Medulla oblongata (tissue), 1 donor: ENCODE data around the gene ZNF888.
A peak's percentile ranks its signal among the peaks of the same experiment; 100 is the strongest.
"Not testable (repeated sequence)": the region's sequence is repeated elsewhere in the genome, so short reads cannot be mapped to it uniquely, and the experiment has no call there.

ENCODE experiments used
- DNase-seq: peaks from one replicate; pipeline ENCODE4 v3.0.0-alpha.2; 2015; ENCODE audit errors: extremely low spot score

Gene ZNF888

DNA sequence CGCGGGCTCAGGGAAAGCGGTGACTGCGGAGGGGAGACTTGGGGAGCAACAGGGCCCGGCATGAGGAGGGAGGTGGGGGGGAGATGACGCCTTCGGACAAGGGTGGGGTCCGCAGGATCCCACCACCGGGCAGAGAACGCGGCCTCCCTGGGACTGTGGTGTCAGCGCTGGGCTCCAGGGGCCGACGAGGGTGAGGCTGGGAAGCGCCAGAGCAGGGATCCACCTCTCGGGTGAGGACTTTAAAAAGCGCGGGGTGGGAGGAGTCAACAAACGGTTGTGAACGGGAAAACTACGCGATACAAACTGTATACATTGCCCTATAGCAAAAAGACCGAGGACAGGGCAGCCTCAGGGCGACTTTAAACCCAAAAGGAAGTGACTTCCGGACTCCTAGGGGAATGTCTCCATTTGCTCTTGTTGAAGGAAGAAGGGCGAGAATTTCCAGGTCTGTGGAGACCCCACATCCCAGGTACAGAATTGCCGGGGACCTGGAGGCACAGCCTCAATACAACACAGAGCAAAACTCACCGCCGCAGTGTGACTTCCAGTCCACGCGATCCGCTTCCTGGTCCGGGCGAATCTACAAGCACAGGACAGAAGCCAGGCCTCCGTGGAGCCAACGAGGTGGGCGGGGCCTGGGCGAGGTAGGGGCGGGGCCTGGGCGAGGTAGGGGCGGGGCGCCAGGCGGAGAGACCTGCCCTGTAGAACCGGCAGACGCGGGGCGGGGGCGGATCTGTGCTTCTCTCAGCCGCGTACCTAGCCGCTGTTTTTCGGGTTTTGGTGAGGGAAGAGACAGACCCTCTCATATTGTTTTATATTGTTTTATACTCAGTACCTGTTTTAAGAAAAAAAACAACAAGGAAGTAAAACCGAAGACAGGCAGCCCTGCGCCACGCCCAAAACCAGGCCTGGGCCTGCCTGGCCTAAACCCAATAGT is at the start of gene ZNF888:
Gene ZNF888 (minus strand): TSS at position 588 of the 937 bp plus-strand sequence. CDS start 5,555 bp downstream, outside the sequence.
- peak; percentile 69 for DNase-seq

- no peak for DNase-seq
These were observed 44.5 kb upstream of the ZNF888 start for GRCh38 chr19:52967772-52968171.

DNA sequence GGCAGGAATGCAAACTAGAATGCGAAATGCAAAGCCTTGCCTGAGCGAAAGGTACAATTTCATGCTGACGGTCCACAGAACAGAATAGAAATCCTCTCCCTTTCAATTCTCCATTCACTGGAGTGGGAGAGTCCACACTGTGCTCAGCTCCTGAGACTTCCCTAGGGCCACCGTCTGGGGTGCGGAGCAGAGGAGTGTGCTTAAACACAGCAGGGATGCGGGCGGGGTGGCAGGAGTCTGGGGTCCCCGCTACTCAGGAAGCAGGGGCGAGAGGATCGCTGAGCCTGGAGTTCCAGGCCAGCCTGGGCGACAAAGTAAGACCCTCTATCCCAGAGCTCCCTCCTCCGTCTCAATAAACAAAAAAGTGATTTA is 40.0 kb upstream of the ZNF888 start:
- peak; percentile 20 for DNase-seq

DNA sequence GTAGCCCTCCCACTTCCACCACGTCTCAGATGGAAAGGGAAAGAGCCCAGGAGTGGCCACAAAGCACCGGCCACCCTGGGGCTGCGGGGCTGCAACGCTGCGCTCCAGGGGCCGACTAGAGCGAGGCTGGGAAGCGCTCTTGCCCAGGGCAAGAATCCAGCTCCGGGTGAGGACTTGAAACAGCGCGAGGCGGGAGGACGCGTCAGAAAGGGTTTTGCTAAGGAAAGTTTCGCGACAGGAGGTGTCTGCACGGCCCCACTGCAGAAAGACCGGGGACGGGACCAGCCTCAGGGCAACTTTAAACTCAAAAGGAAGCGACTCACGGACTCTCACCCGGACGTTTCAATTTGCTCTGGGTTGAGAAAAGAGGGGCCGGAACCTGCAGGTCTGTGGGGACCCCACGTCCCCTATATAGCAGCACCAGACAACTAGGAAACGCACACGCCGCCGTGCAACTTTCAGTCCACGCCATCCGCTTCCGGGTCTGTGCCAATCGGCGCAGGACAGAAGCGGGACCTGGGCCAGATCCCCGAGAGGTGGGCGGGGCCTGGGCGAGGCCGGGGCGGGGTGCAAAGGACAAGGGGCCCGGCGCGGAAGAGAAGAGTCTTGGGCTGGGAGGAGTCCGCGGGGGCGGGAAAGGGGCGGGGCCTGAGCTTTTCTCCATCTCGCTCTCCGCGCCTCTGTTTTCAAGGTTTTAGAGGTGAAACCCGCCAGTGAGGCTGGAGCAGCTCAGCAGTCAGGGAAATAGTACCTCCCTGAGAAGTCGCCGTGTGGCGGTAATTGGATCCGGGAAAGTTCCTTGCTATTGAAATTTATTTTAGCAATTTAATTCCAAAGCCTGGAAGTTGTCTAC is 39.4 kb upstream of the ZNF888 start, which contains the start of gene ZNF816:
Gene ZNF816 (minus strand): TSS at position 488 of the 853 bp plus-strand sequence. CDS start 6,792 bp downstream, outside the sequence.
- DNase-seq, result peak; percentile 92

DNA sequence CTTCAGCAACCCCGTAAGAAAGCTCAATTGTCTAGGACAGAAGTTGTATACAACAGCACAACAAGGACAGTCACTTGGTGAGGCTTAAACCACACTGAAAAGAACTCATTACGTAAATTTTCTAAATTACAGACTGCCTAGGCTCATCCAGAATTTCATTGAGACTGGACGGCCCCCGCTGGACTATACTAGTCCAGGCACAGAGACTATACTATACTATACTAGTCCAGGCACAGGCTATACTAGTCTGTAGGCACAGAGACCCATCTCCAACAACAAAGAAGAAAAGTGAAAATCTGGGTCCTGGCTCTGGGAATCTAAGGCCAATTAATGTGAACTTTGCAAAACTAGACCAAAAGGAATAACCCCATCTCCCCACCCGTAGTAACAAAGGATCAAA is 38.8 kb upstream of the ZNF888 start:
- DNase-seq, result no peak

GRCh38 chr19:52959613-52960295 is 36.5 kb upstream of the ZNF888 start:
- DNase-seq, result no peak

- no peak for DNase-seq
These were observed 34.4 kb upstream of the ZNF888 start for GRCh38 chr19:52957591-52957990.

GRCh38 chr19:52956917-52957316 is 33.7 kb upstream of the ZNF888 start:
- DNase-seq, result no peak

DNA sequence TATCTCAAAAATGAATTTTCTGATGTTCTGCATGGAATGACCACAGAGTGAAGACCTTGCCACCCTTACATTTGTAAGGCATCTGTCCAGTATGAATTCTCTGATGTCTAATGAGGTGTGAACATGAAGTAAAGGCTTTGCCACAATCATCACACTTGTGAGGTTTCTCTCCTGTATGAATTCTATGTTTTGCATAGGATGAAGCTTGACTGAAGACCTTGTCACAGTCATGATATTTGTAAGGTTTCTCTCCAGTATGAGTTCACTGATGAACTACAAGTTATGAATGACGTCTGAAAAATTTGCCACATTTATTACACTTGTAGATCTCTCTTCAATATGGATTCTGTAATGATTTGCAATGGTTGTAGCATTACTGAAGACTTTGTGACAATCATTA is 26.2 kb upstream of the ZNF888 start:
- DNase-seq, result no peak

DNA sequence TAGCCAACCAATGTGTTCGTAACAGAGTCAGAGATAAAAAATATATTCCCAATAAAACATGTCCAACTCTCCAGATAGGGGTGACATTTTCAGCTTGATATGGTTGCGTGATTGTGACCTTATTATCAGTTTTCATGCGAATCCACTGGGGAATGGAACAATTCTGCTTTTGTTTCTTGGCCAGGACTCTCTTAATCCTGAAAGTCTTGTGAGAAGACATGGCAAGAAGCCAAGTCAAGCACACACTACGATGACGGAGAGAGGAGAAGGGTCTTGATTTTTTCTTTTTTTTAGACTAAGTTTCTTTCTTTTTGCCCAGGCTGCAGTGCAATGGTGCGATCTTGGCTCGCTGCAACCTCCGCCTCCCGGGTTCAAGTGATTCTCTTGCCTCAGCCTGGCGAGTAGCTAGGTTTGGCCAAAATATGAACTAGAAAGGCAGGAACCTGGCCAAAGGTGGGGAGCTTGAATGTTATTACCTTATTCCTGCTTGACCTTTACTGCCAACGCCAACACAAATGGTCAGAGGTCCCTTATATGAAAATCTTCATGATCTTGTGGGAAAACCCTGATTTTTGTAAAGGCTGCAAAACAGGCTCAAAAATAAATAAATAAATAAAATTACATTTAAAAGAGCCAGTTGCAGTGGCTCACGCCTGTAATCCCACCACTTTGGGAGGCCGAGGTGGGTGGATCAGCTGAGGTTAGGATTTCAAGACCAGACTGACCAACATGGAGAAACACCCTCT is 25.0 kb upstream of the ZNF888 start:
- no peak for DNase-seq

- DNase-seq, result no peak
These were observed 23.4 kb upstream of the ZNF888 start for GRCh38 chr19:52946322-52947310.

GRCh38 chr19:52945652-52946321 is 22.6 kb upstream of the ZNF888 start:
- DNase-seq, result no peak

- DNase-seq, result not testable (repeated sequence)
These were observed 21.7 kb upstream of the ZNF888 start for GRCh38 chr19:52944703-52945493.

- DNase-seq, result no peak
These were observed 20.8 kb upstream of the ZNF888 start for GRCh38 chr19:52943884-52944643.

GRCh38 chr19:52943134-52943883 is 20.1 kb upstream of the ZNF888 start:
- DNase-seq, result no peak

- DNase-seq, result peak; percentile 84
These were observed 19.3 kb upstream of the ZNF888 start for GRCh38 chr19:52942386-52943133.
